Skeletal muscle satellite cell (primary cell): ENCODE data around the gene GALNT18.

Experiments used
- H3K27me3 ChIP-seq: 2 replicates; pipeline ENCODE4 v1.7.0; 2013; ENCODE audit warnings: low read length; ENCODE audit not compliant: control insufficient read depth, insufficient read depth
- H3K36me3 ChIP-seq: 2 replicates; pipeline ENCODE4 v1.7.0; 2013; ENCODE audit warnings: mild to moderate bottlenecking, control low read depth, low read length; ENCODE audit not compliant: insufficient read depth
- H3K4me1 ChIP-seq: 2 replicates; pipeline ENCODE4 v1.7.0; 2013; ENCODE audit warnings: low read length; ENCODE audit not compliant: control insufficient read depth, insufficient read depth
- H3K4me2 ChIP-seq: 2 replicates; pipeline ENCODE4 v1.7.0; 2013; ENCODE audit warnings: mild to moderate bottlenecking, low read length
- H3K4me3 ChIP-seq: 2 replicates; pipeline ENCODE4 v1.7.0; 2013; ENCODE audit warnings: low read length
- H3K9ac ChIP-seq: 2 replicates; pipeline ENCODE4 v1.7.0; 2013; ENCODE audit warnings: mild to moderate bottlenecking, low read depth, low read length, moderate library complexity
- H3K9me3 ChIP-seq: replicated peaks from 2 replicates; pipeline ENCODE4 v1.7.0; 2013; ENCODE audit warnings: mild to moderate bottlenecking, control low read depth, low read length

GALNT18 gene

GRCh38 chr11:11397036-11397415 lies 224.8 kb downstream of the GALNT18 start:
- Histone ChIP-seq H3K4me1 (peaks cover 19% of the 10 kb centered on the region), H3K4me2 (peak overlapping the region; percentile 68), H3K27me3 (peaks cover 27% of the 10 kb centered on the region), H3K9me3 (no peaks in the 10 kb centered on the region), H3K36me3 (no peaks in the 10 kb centered on the region), H3K4me3 (no peak overlapping the region), H3K9ac (no peak overlapping the region)

GRCh38 chr11:11396301-11397035 lies 225.3 kb downstream of the GALNT18 start:
- Histone ChIP-seq H3K9me3 (no peaks in the 10 kb centered on the region), H3K36me3 (no peaks in the 10 kb centered on the region), H3K4me1 (peaks cover 24% of the 10 kb centered on the region), H3K9ac (peak overlapping the region; percentile 40), H3K4me2 (peak overlapping the region; percentile 68), H3K27me3 (peaks cover 21% of the 10 kb centered on the region), H3K4me3 (peak overlapping the region; percentile 37)

GRCh38 chr11:11395126-11395525 lies 226.7 kb downstream of the GALNT18 start:
- Histone ChIP-seq H3K4me1 (peaks cover 27% of the 10 kb centered on the region), H3K27me3 (peaks cover 15% of the 10 kb centered on the region), H3K4me3 (no peak overlapping the region), H3K4me2 (no peak overlapping the region), H3K36me3 (no peaks in the 10 kb centered on the region), H3K9me3 (no peaks in the 10 kb centered on the region), H3K9ac (no peak overlapping the region)

- H3K4me3 ChIP-seq: no peak overlapping the region
- H3K4me1 ChIP-seq: peaks cover 27% of the 10 kb centered on the region
Observed at GRCh38 chr11:11394241-11394640, 227.6 kb downstream of the GALNT18 start.

GRCh38 chr11:11391796-11392463 lies 229.9 kb downstream of the GALNT18 start:
- Histone ChIP-seq H3K9me3 (no peaks in the 10 kb centered on the region), H3K9ac (no peak overlapping the region), H3K4me2 (peak overlapping the region; percentile 53), H3K4me1 (peaks cover 26% of the 10 kb centered on the region), H3K36me3 (no peaks in the 10 kb centered on the region), H3K4me3 (no peak overlapping the region), H3K27me3 (peaks cover 12% of the 10 kb centered on the region)

More at GRCh38 chr11:11394241-11394640, 227.6 kb downstream of the GALNT18 start:
- no peaks in the 10 kb centered on the region for H3K36me3 ChIP-seq
- no peaks in the 10 kb centered on the region for H3K9me3 ChIP-seq
- no peak overlapping the region for H3K4me2 ChIP-seq
- H3K9ac ChIP-seq: no peak overlapping the region
- H3K27me3 ChIP-seq: peaks cover 14% of the 10 kb centered on the region

- Histone ChIP-seq H3K9ac (no peak overlapping the region), H3K4me3 (no peak overlapping the region), H3K4me2 (no peak overlapping the region), H3K27me3 (peaks cover 12% of the 10 kb centered on the region), H3K9me3 (no peaks in the 10 kb centered on the region), H3K4me1 (peaks cover 20% of the 10 kb centered on the region), H3K36me3 (no peaks in the 10 kb centered on the region)
Observed at GRCh38 chr11:11391169-11391568, 230.6 kb downstream of the GALNT18 start.

- peaks cover 13% of the 10 kb centered on the region for H3K4me1 ChIP-seq
- H3K9me3 ChIP-seq: no peaks in the 10 kb centered on the region
- H3K27me3 ChIP-seq: peaks cover 12% of the 10 kb centered on the region
- no peaks in the 10 kb centered on the region for H3K36me3 ChIP-seq
- H3K4me3 ChIP-seq: no peak overlapping the region
- H3K4me2 ChIP-seq: no peak overlapping the region
- H3K9ac ChIP-seq: no peak overlapping the region
Observed at GRCh38 chr11:11390068-11390771, 231.6 kb downstream of the GALNT18 start.

- Histone ChIP-seq H3K36me3 (no peaks in the 10 kb centered on the region), H3K4me1 (peaks cover 13% of the 10 kb centered on the region), H3K4me3 (no peak overlapping the region), H3K9ac (no peak overlapping the region), H3K27me3 (peaks cover 12% of the 10 kb centered on the region), H3K9me3 (no peaks in the 10 kb centered on the region), H3K4me2 (no peak overlapping the region)
Observed at GRCh38 chr11:11389238-11389637, 232.6 kb downstream of the GALNT18 start.

- H3K4me2 ChIP-seq: no peak overlapping the region
- H3K36me3 ChIP-seq: no peaks in the 10 kb centered on the region
- H3K4me1 ChIP-seq: peaks cover 13% of the 10 kb centered on the region
- H3K9ac ChIP-seq: no peak overlapping the region
- no peaks in the 10 kb centered on the region for H3K9me3 ChIP-seq
- no peak overlapping the region for H3K4me3 ChIP-seq
- H3K27me3 ChIP-seq: peaks cover 12% of the 10 kb centered on the region
Observed at GRCh38 chr11:11387622-11388305, 234.0 kb downstream of the GALNT18 start.

GRCh38 chr11:11387207-11387606 lies 234.6 kb downstream of the GALNT18 start:
- H3K9ac ChIP-seq: no peak overlapping the region
- H3K4me3 ChIP-seq: no peak overlapping the region
- H3K27me3 ChIP-seq: peaks cover 12% of the 10 kb centered on the region
- H3K36me3 ChIP-seq: no peaks in the 10 kb centered on the region
- no peaks in the 10 kb centered on the region for H3K9me3 ChIP-seq
- peaks cover 10% of the 10 kb centered on the region for H3K4me1 ChIP-seq
- H3K4me2 ChIP-seq: no peak overlapping the region

- no peaks in the 10 kb centered on the region for H3K36me3 ChIP-seq
- H3K9me3 ChIP-seq: no peaks in the 10 kb centered on the region
- no peak overlapping the region for H3K4me3 ChIP-seq
- H3K9ac ChIP-seq: no peak overlapping the region
- H3K4me2 ChIP-seq: no peak overlapping the region
- no peaks in the 10 kb centered on the region for H3K4me1 ChIP-seq
- H3K27me3 ChIP-seq: peaks cover 12% of the 10 kb centered on the region
Observed at GRCh38 chr11:11384829-11385228, 237.0 kb downstream of the GALNT18 start.
